ENCODE measurements around the gene RBM23.

The RBM23 gene

DNA sequence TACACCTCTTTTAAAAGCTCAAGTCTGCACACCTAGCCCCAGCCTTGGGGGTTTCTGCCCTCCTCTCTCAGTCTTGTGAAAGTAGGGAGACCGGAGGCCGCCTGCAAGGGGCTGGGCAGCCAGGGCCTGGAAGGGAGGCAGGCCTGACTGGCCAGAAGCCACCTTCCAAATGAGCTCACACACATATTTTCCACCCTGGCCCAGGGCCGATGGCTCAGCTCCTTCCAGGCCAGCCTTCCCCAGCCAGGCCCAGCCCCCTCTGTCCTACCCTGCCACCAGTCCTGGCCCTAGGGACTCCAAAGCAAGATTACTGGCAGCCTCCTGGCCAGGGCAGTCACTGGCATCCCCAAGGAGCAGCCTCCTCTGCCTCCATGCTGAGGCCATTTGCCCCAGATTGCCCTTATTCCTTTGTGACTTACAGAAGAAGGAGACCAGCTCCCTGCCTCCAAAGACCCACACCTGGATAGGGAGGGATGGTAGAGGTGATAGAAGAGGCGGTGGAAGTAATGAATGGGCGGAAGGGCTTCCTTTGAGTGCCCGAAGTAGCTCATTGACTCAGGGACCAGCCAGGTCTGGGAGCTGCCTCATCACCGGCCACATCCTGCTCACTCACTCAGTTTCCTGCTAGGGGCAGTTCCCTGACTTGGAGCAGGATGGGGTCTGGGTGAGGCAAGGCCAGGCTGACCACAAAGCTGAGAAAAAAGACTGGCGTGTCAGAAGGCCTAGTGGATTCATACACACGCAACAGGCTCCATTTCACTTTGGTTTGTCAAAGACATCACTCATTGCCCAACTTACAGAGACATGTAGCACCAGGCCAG is 67.8 kb downstream of the RBM23 start:
- DNase-seq (ENCODE audit: low read depth) = peak; percentile 83
- H3K4me3 ChIP-seq (ENCODE audit: low read length) = no peak overlapping the region
- no peak for TF ChIP-seq CTCF (IDR thresholded peaks at IDR 0.05; ENCODE audit: insufficient read depth, low read depth, low read length, missing control alignments)

GRCh38 chr14:22849212-22849819 is 69.6 kb downstream of the RBM23 start:
- TF ChIP-seq CTCF (IDR thresholded peaks at IDR 0.05; ENCODE audit: insufficient read depth, low read depth, low read length, missing control alignments) = no peak
- H3K4me3 ChIP-seq (ENCODE audit: low read length) = no peak overlapping the region
- DNase-seq (ENCODE audit: low read depth) = peak; percentile 58

GRCh38 chr14:22848351-22849164 is 70.4 kb downstream of the RBM23 start:
- peak; percentile 55 for DNase-seq (ENCODE audit: low read depth)
- TF ChIP-seq CTCF (IDR thresholded peaks at IDR 0.05; ENCODE audit: insufficient read depth, low read depth, low read length, missing control alignments) = no peak
- H3K4me3 ChIP-seq (ENCODE audit: low read length) = no peak overlapping the region

- H3K4me3 ChIP-seq (ENCODE audit: low read length) = no peak overlapping the region
- DNase-seq (ENCODE audit: low read depth) = peak; percentile 16
- no peak for TF ChIP-seq CTCF (IDR thresholded peaks at IDR 0.05; ENCODE audit: insufficient read depth, low read depth, low read length, missing control alignments)
Measured at GRCh38 chr14:22847661-22848341, 71.1 kb downstream of the RBM23 start.

GRCh38 chr14:22846811-22847307 is 72.1 kb downstream of the RBM23 start:
- no peak for TF ChIP-seq CTCF (IDR thresholded peaks at IDR 0.05; ENCODE audit: insufficient read depth, low read depth, low read length, missing control alignments)
- no peak overlapping the region for H3K4me3 ChIP-seq (ENCODE audit: low read length)
- no peak for DNase-seq (ENCODE audit: low read depth)

DNA sequence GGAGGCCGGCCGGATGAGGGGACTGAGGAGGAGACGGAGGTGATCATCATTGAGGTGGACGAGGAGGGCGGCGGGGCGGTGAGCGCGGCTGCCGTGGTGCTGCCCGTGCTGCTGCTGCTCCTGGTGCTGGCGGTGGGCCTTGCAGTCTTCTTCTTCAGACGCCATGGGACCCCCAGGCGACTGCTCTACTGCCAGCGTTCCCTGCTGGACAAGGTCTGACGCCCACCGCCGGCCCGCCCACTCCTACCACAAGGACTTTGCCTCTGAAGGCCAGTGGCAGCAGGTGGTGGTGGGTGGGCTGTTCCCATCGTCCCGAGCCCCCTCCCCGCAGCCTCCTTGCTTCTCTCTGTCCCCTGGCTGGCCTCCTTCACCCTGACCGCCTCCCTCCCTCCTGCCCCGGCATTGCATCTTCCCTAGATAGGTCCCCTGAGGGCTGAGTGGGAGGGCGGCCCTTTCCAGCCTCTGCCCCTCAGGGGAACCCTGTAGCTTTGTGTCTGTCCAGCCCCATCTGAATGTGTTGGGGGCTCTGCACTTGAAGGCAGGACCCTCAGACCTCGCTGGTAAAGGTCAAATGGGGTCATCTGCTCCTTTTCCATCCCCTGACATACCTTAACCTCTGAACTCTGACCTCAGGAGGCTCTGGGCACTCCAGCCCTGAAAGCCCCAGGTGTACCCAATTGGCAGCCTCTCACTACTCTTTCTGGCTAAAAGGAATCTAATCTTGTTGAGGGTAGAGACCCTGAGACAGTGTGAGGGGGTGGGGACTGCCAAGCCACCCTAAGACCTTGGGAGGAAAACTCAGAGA is 72.9 kb downstream of the RBM23 start:
- no peak for DNase-seq (ENCODE audit: low read depth)
- TF ChIP-seq CTCF (IDR thresholded peaks at IDR 0.05; ENCODE audit: insufficient read depth, low read depth, low read length, missing control alignments) = no peak
- no peak overlapping the region for H3K4me3 ChIP-seq (ENCODE audit: low read length)
